CD4-positive, alpha-beta T cell (primary cell): Measurements from ENCODE around the gene GBP5. TPM values are rescaled to one million over a fixed set of nuclear protein-coding genes. Genes with fewer than 3 reads are reported as not detected.
"Not testable (repeated sequence)": the region's sequence is repeated elsewhere in the genome, so short reads cannot be mapped to it uniquely, and the experiment has no call there.

Experiments
- ATAC-seq: fragments of 200-7000 bp; cut with Tn5 transposase; one replicate; pipeline ENCODE4 v1.10.0; 2022; ENCODE audit warnings: mild to moderate bottlenecking; ENCODE audit not compliant: poor library complexity
- CTCF ChIA-PET: fragments of 350-600 bp; sonication (Branson Sonifier 250); formaldehyde crosslinking; loops from one replicate; lab custom pipeline; 2021; ENCODE audit warnings: antibody characterized with exemption, inconsistent platforms; lab: Charles Lee
- POLR2A ChIA-PET: fragments of 350-600 bp; sonication (Branson Sonifier 250); formaldehyde crosslinking; loops from one replicate; lab custom pipeline; 2021; ENCODE audit warnings: antibody characterized with exemption, inconsistent platforms; lab: Charles Lee
- DNase-seq, 14 experiments: peaks; one replicate each; pipeline ENCODE4 v3.0.0-alpha.2; 2013 to 2020; ENCODE audit warnings: mixed read lengths in 2 of 14
- H3K27ac ChIP-seq, 2 donors: one replicate each; pipeline versions ENCODE4 v1.5.1 to v1.7.0; 2013; ENCODE audit warnings: low read length in 2 of 2, low read depth in 1 of 2, mild to moderate bottlenecking in 1 of 2
- H3K27me3 ChIP-seq, 2 experiments: 1 replicate in 1 of 2; 2 replicates in 1 of 2; pipeline versions ENCODE4 v1.6.1 to v1.7.0; 2013; ENCODE audit warnings: low read length in 2 of 2, control low read depth in 1 of 2, mild to moderate bottlenecking in 1 of 2, moderate library complexity in 1 of 2; ENCODE audit not compliant: insufficient read depth in 2 of 2, control insufficient read depth in 1 of 2
- H3K36me3 ChIP-seq: one replicate; pipeline ENCODE4 v1.6.1; 2013; ENCODE audit warnings: low read length, control low read depth; ENCODE audit not compliant: insufficient read depth
- H3K4me1 ChIP-seq: one replicate; pipeline ENCODE4 v1.6.1; 2013; ENCODE audit warnings: low read length, control low read depth; ENCODE audit not compliant: insufficient read depth
- H3K4me3 ChIP-seq: one replicate; pipeline ENCODE4 v1.5.1; 2013; ENCODE audit warnings: mild to moderate bottlenecking, low read length, moderate library complexity
- H3K9me3 ChIP-seq, 2 experiments: 1 replicate in 1 of 2; 2 replicates in 1 of 2; pipeline versions ENCODE4 v1.6.1 to v1.7.0; 2013; ENCODE audit warnings: low read length in 2 of 2, mild to moderate bottlenecking in 2 of 2, control low read depth in 1 of 2, moderate library complexity in 1 of 2; ENCODE audit not compliant: control insufficient read depth in 1 of 2, insufficient read depth in 1 of 2
- H3K27ac Mint-ChIP-seq: one replicate; pipeline ENCODE4 v1.8.0; 2020; ENCODE audit warnings: mixed read lengths
- H3K27me3 Mint-ChIP-seq: one replicate; pipeline ENCODE4 v1.8.0; 2021; ENCODE audit warnings: mixed read lengths
- H3K36me3 Mint-ChIP-seq: one replicate; pipeline ENCODE4 v1.8.0; 2021; ENCODE audit warnings: low read depth, mixed read lengths
- H3K4me1 Mint-ChIP-seq: one replicate; pipeline ENCODE4 v1.8.0; 2021; ENCODE audit warnings: low read depth, mixed read lengths
- H3K4me3 Mint-ChIP-seq: one replicate; pipeline ENCODE4 v1.8.0; 2020; ENCODE audit warnings: mild to moderate bottlenecking, mixed read lengths
- H3K9me3 Mint-ChIP-seq: one replicate; pipeline ENCODE4 v1.8.0; 2020; ENCODE audit warnings: mixed read lengths
- intact Hi-C, 2 experiments: fragments of 100-400 bp; cut with DNase I in 1 of 2; cut with micrococcal nuclease in 1 of 2; formaldehyde crosslinking; loops; one replicate each; pipeline versions ENCODE4 v1.15.1 to v1.9.0; 2023 to 2025; cut with DNase I, micrococcal nuclease
- total RNA-seq, 174 experiments: library from RNA in 2 of 174; stranded (reverse) in 2 of 174; gene quantifications; one replicate each; pipeline ENCODE4 v1.2.3 and lab custom pipeline; 2021 to 2026
- TF ChIP-seq, protein P1 (sequence below): fragments of 200-600 bp; IDR thresholded peaks from one replicate; pipeline ENCODE4 v1.8.0; 2022; ENCODE audit warnings: antibody characterized with exemption, mild to moderate bottlenecking

Gene GBP5
- total RNA-seq, 2 experiments from 2014 or later = 51.4 to 52.9 TPM

- ATAC-seq (peak; percentile 61), DNase-seq (peak in 9 of 14 experiments; percentile 21 to 87 (median 51))
- POLR2A ChIA-PET = interaction anchor here (0.5 to 5.1 kb wide), 14 partner anchors 9 to 143 kb away, joined by 3 to 76 read pairs (median 4); partner anchors contain the start of genes GBP4 and GBP5
- Histone ChIP-seq H3K27me3 (no peaks in the 10 kb centered on the region), H3K36me3 (peaks cover 37% of the 10 kb centered on the region), H3K9me3 (peaks cover 0 to 3% of the 10 kb centered on the region in 2 experiments), H3K4me1 (peaks cover 29% of the 10 kb centered on the region), H3K27ac (no peak overlapping the region), H3K4me3 (no peak overlapping the region)
- Mint-ChIP-seq H3K9me3 (no peaks in the 10 kb centered on the region), H3K27ac (peak overlapping the region; percentile 79), H3K4me1 (peaks cover 61% of the 10 kb centered on the region), H3K27me3 (no peaks in the 10 kb centered on the region), H3K36me3 (peaks cover 56% of the 10 kb centered on the region), H3K4me3 (peak overlapping the region; percentile 78)
- TF ChIP-seq, protein P1, sequence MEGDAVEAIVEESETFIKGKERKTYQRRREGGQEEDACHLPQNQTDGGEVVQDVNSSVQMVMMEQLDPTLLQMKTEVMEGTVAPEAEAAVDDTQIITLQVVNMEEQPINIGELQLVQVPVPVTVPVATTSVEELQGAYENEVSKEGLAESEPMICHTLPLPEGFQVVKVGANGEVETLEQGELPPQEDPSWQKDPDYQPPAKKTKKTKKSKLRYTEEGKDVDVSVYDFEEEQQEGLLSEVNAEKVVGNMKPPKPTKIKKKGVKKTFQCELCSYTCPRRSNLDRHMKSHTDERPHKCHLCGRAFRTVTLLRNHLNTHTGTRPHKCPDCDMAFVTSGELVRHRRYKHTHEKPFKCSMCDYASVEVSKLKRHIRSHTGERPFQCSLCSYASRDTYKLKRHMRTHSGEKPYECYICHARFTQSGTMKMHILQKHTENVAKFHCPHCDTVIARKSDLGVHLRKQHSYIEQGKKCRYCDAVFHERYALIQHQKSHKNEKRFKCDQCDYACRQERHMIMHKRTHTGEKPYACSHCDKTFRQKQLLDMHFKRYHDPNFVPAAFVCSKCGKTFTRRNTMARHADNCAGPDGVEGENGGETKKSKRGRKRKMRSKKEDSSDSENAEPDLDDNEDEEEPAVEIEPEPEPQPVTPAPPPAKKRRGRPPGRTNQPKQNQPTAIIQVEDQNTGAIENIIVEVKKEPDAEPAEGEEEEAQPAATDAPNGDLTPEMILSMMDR = no peak
- CTCF ChIA-PET = no interaction called here
- intact Hi-C loops = loop anchor here in 1 of 2 experiments (5.0 kb wide), 1 partner anchor 52 kb away; no protein-coding TSS in a partner anchor
Measured at GRCh38 chr1:89259283-89259971, 13.2 kb downstream of the GBP5 start.

GRCh38 chr1:89257041-89257440 is 15.6 kb downstream of the GBP5 start:
- peaks cover 45% of the 10 kb centered on the region for H3K36me3 Mint-ChIP-seq
- no peak overlapping the region for H3K27ac ChIP-seq
- ChIA-PET CTCF (no interaction called here), POLR2A (interaction anchor here (1.0 to 3.6 kb wide), 2 partner anchors 10 to 58 kb away, joined by 4 to 41 read pairs; partner anchors contain the start of gene GBP4)
- peaks cover 44% of the 10 kb centered on the region for H3K4me1 Mint-ChIP-seq
- H3K9me3 Mint-ChIP-seq = peaks cover under 1% of the 10 kb centered on the region
- peaks cover 20% of the 10 kb centered on the region for H3K4me1 ChIP-seq
- H3K4me3 Mint-ChIP-seq = no peak overlapping the region
- no peak overlapping the region for H3K4me3 ChIP-seq
- H3K36me3 ChIP-seq = peaks cover 14% of the 10 kb centered on the region
- intact Hi-C loops = loop anchor here in 1 of 2 experiments (5.0 kb wide), 1 partner anchor 50 kb away; no protein-coding TSS in a partner anchor
- no peak for ATAC-seq
- H3K9me3 ChIP-seq = peaks cover 3 to 5% of the 10 kb centered on the region in 2 experiments
- TF ChIP-seq, protein P1 = no peak
- H3K27me3 ChIP-seq = no peaks in the 10 kb centered on the region
- H3K27me3 Mint-ChIP-seq = no peaks in the 10 kb centered on the region
- DNase-seq = peak in 3 of 14 experiments; percentile 21 to 36 (median 35)
- no peak overlapping the region for H3K27ac Mint-ChIP-seq

GRCh38 chr1:89255581-89255980 is 17.1 kb downstream of the GBP5 start:
- Mint-ChIP-seq H3K4me1 (peaks cover 42% of the 10 kb centered on the region), H3K36me3 (peaks cover 34% of the 10 kb centered on the region)
- H3K27me3 ChIP-seq, DNase-seq, H3K9me3 Mint-ChIP-seq, H3K4me3 Mint-ChIP-seq, H3K27me3 Mint-ChIP-seq, H3K9me3 ChIP-seq, POLR2A ChIA-PET, H3K27ac Mint-ChIP-seq, CTCF ChIA-PET, ATAC-seq, H3K27ac ChIP-seq, H3K36me3 ChIP-seq, H3K4me3 ChIP-seq: not testable (repeated sequence)
- peaks cover 14% of the 10 kb centered on the region for H3K4me1 ChIP-seq
- intact Hi-C loops = loop anchor here in 1 of 2 experiments (5.0 kb wide), 1 partner anchor 48 kb away; no protein-coding TSS in a partner anchor
